ENCODE results near the gene HJV. TPM values are rescaled to one million over a fixed set of nuclear protein-coding genes. Genes with fewer than 3 reads are reported as not detected.

HJV gene
- total RNA-seq, 3 donors from 2014 or later (not counting 1 experiment from before 2014, with no cell fraction given), result not detected

- Mint-ChIP-seq H3K36me3 (no peaks in the 10 kb centered on the region), H3K9me3 (no peaks in the 10 kb centered on the region), H3K4me1 (peaks cover 12 to 33% of the 10 kb centered on the region in 2 donors), H3K27me3 (ENCODE audit: low read depth in 2 of 2) (no peaks in the 10 kb centered on the region), H3K4me3 (no peak overlapping the region), H3K27ac (no peak overlapping the region)
- DNase-seq (peak in 1 of 2 donors; percentile 77), ATAC-seq (peak; percentile 19 to 48 (median 23))
- H3K4me3 ChIP-seq (ENCODE audit: low read length), result peak overlapping the region; percentile 16
- no peaks in the 10 kb centered on the region for H3K9me3 ChIP-seq (ENCODE audit: control insufficient read depth, insufficient read depth, low read length)
- no peaks in the 10 kb centered on the region for H3K27me3 ChIP-seq (ENCODE audit: control insufficient read depth, insufficient read depth, low read length)
- no peak for TF ChIP-seq CTCF (IDR thresholded peaks at IDR 0.05)
- H3K4me1 ChIP-seq (ENCODE audit: control insufficient read depth, insufficient read depth, low read length), result peaks cover 64% of the 10 kb centered on the region
- intact Hi-C loops (cut with micrococcal nuclease), result loop anchor here (1.0 to 5.0 kb wide), 6 partner anchors 15 to 133 kb away; partner anchors contain the start of genes ANKRD34A, NUDT17, POLR3GL and RBM8A
- WGBS (ENCODE audit: insufficient coverage), result 9% methylated on average over 5 of the region's 7 CpGs
- peak overlapping the region; percentile 97 for H3K27ac ChIP-seq (ENCODE audit: low read length)
- H3K36me3 ChIP-seq (ENCODE audit: control insufficient read depth, insufficient read depth, low read length), result peaks cover 5% of the 10 kb centered on the region
Measured at GRCh38 chr1:145979746-145980456, 41.6 kb downstream of the HJV start.

- H3K27ac Mint-ChIP-seq, result no peak overlapping the region
- peaks cover 58% of the 10 kb centered on the region for H3K4me1 ChIP-seq (ENCODE audit: control insufficient read depth, insufficient read depth, low read length)
- peaks cover 10 to 29% of the 10 kb centered on the region in 2 donors for H3K4me1 Mint-ChIP-seq
- peak; percentile 68 to 93 for DNase-seq
- peak; percentile 81 to 93 (median 87) for ATAC-seq
- TF ChIP-seq CTCF (IDR thresholded peaks at IDR 0.05), result no peak
- no peaks in the 10 kb centered on the region for H3K9me3 ChIP-seq (ENCODE audit: control insufficient read depth, insufficient read depth, low read length)
- H3K4me3 Mint-ChIP-seq, result no peak overlapping the region
- intact Hi-C loops (cut with micrococcal nuclease), result loop anchor here (2.0 to 5.0 kb wide), 5 partner anchors 14 to 132 kb away; partner anchors contain the start of genes ANKRD34A, NUDT17, POLR3GL and RBM8A
- no peaks in the 10 kb centered on the region for H3K9me3 Mint-ChIP-seq
- H3K27me3 Mint-ChIP-seq (ENCODE audit: low read depth in 2 of 2), result no peaks in the 10 kb centered on the region
- no peaks in the 10 kb centered on the region for H3K36me3 Mint-ChIP-seq
- 11% methylated on average over 8 of the region's 9 CpGs for WGBS (ENCODE audit: insufficient coverage)
- peak overlapping the region; percentile 6 for H3K4me3 ChIP-seq (ENCODE audit: low read length)
- peak overlapping the region; percentile 97 for H3K27ac ChIP-seq (ENCODE audit: low read length)
- no peaks in the 10 kb centered on the region for H3K27me3 ChIP-seq (ENCODE audit: control insufficient read depth, insufficient read depth, low read length)
- H3K36me3 ChIP-seq (ENCODE audit: control insufficient read depth, insufficient read depth, low read length), result peaks cover 6% of the 10 kb centered on the region
Measured at GRCh38 chr1:145978854-145979745, 42.4 kb downstream of the HJV start.

- DNase-seq, result no peak
- Histone ChIP-seq H3K27ac (ENCODE audit: low read length) (peak overlapping the region; percentile 97), H3K4me1 (ENCODE audit: control insufficient read depth, insufficient read depth, low read length) (peaks cover 58% of the 10 kb centered on the region), H3K36me3 (ENCODE audit: control insufficient read depth, insufficient read depth, low read length) (peaks cover 6% of the 10 kb centered on the region), H3K9me3 (ENCODE audit: control insufficient read depth, insufficient read depth, low read length) (no peaks in the 10 kb centered on the region), H3K4me3 (ENCODE audit: low read length) (no peak overlapping the region), H3K27me3 (ENCODE audit: control insufficient read depth, insufficient read depth, low read length) (no peaks in the 10 kb centered on the region)
- Mint-ChIP-seq H3K36me3 (no peaks in the 10 kb centered on the region), H3K9me3 (no peaks in the 10 kb centered on the region), H3K4me1 (peaks cover 10 to 23% of the 10 kb centered on the region in 2 donors), H3K27ac (no peak overlapping the region), H3K4me3 (no peak overlapping the region), H3K27me3 (ENCODE audit: low read depth in 2 of 2) (no peaks in the 10 kb centered on the region)
- no peak for ATAC-seq
- TF ChIP-seq CTCF (IDR thresholded peaks at IDR 0.05), result no peak
- intact Hi-C loops (cut with micrococcal nuclease), result loop anchor here (2.0 to 5.0 kb wide), 5 partner anchors 14 to 131 kb away; partner anchors contain the start of genes ANKRD34A, NUDT17, POLR3GL and RBM8A
Measured at GRCh38 chr1:145978471-145978853, 43.1 kb downstream of the HJV start.

All from natural killer cell (primary cell).